ENCODE measurements around the gene FRYL. TPM values are rescaled to one million over a fixed set of nuclear protein-coding genes. Genes with fewer than 3 reads are reported as not detected.
A peak's percentile ranks its signal among the peaks of the same experiment; 100 is the strongest.

The FRYL gene
- total and polyA plus RNA-seq, 2 of the 13 experiments (the other 11 are each of a cell fraction or from before 2014, with no cell fraction given), result 9.7 to 19.6 TPM

DNA sequence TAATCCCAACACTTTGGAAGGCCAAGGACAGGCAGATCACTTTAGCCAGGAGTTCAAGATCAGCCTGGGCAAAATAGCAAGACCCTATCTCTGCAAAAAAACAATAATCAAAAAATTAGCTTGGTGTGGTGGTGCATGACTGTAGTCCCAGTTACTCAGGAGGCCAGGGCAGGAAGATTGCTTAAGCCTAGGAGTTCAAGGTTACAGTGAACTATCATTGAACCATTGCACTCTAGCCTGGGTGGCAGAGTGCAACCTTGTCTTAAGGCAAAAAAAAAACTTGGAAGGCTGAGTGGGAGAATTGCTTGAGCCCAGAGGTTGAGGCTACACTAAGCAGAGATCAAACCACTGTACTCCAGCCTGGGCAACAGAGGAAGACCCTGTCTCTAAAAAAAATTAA lies 5.2 kb upstream of the FRYL start (continued):
- no peak for TF ChIP-seq STAT6 (CRISPR knock-in tag; IDR thresholded peaks at IDR 0.05; ENCODE audit: borderline replicate concordance)
- TF ChIP-seq HNF4A (CRISPR knock-in tag; IDR thresholded peaks at IDR 0.05), result peak; percentile 69
- TF ChIP-seq, protein P1, sequence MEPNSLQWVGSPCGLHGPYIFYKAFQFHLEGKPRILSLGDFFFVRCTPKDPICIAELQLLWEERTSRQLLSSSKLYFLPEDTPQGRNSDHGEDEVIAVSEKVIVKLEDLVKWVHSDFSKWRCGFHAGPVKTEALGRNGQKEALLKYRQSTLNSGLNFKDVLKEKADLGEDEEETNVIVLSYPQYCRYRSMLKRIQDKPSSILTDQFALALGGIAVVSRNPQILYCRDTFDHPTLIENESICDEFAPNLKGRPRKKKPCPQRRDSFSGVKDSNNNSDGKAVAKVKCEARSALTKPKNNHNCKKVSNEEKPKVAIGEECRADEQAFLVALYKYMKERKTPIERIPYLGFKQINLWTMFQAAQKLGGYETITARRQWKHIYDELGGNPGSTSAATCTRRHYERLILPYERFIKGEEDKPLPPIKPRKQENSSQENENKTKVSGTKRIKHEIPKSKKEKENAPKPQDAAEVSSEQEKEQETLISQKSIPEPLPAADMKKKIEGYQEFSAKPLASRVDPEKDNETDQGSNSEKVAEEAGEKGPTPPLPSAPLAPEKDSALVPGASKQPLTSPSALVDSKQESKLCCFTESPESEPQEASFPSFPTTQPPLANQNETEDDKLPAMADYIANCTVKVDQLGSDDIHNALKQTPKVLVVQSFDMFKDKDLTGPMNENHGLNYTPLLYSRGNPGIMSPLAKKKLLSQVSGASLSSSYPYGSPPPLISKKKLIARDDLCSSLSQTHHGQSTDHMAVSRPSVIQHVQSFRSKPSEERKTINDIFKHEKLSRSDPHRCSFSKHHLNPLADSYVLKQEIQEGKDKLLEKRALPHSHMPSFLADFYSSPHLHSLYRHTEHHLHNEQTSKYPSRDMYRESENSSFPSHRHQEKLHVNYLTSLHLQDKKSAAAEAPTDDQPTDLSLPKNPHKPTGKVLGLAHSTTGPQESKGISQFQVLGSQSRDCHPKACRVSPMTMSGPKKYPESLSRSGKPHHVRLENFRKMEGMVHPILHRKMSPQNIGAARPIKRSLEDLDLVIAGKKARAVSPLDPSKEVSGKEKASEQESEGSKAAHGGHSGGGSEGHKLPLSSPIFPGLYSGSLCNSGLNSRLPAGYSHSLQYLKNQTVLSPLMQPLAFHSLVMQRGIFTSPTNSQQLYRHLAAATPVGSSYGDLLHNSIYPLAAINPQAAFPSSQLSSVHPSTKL (CRISPR knock-in tag; IDR thresholded peaks at IDR 0.05), result peak; percentile 52; the same call in 1 of the 2 replicates
- no peak for TF ChIP-seq PRDM10 (CRISPR knock-in tag; IDR thresholded peaks at IDR 0.05; ENCODE audit: low read depth)
- TF ChIP-seq, protein P2, sequence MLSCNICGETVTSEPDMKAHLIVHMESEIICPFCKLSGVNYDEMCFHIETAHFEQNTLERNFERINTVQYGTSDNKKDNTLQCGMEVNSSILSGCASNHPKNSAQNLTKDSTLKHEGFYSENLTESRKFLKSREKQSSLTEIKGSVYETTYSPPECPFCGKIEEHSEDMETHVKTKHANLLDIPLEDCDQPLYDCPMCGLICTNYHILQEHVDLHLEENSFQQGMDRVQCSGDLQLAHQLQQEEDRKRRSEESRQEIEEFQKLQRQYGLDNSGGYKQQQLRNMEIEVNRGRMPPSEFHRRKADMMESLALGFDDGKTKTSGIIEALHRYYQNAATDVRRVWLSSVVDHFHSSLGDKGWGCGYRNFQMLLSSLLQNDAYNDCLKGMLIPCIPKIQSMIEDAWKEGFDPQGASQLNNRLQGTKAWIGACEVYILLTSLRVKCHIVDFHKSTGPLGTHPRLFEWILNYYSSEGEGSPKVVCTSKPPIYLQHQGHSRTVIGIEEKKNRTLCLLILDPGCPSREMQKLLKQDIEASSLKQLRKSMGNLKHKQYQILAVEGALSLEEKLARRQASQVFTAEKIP (CRISPR knock-in tag; IDR thresholded peaks at IDR 0.05; ENCODE audit: borderline replicate concordance), result no peak
- TF ChIP-seq BCL6 (CRISPR knock-in tag; IDR thresholded peaks at IDR 0.05), result peak; percentile 46; the same call in 1 of the 2 replicates
- peak; percentile 35; the same call in 1 of the 2 replicates for TF ChIP-seq GATAD2A (CRISPR knock-in tag; IDR thresholded peaks at IDR 0.05)

Measured in HepG2 (cell line).